Ovary (tissue), 9 donors: ENCODE results near the gene REV3L. TPM values are rescaled to one million over a fixed set of nuclear protein-coding genes. Genes with fewer than 3 reads are reported as not detected.

Experiments
- DNase-seq, 5 donors: peaks; one replicate each; pipeline ENCODE4 v3.0.0-alpha.2; 2019 to 2020
- H3K27ac ChIP-seq, 2 donors: fragments of 200-600 bp; one replicate each; pipeline versions ENCODE4 v1.5.1 to v1.8.0; 2019 to 2022
- H3K27me3 ChIP-seq: fragments of 200-600 bp; one replicate; pipeline ENCODE4 v1.8.0; 2022
- H3K36me3 ChIP-seq: fragments of 200-600 bp; sonication (generic); one replicate; pipeline ENCODE4 v1.5.1; 2019
- H3K4me1 ChIP-seq: one replicate; pipeline ENCODE4 v1.8.1; 2013; ENCODE audit warnings: mild to moderate bottlenecking, moderate library complexity; ENCODE audit not compliant: insufficient read depth
- H3K4me3 ChIP-seq: fragments of 200-600 bp; sonication (generic); one replicate; pipeline ENCODE4 v1.5.1; 2017
- H3K9me3 ChIP-seq, 2 donors: fragments of 200-600 bp in 1 of 2; sonication (generic) in 1 of 2; one replicate each; pipeline versions ENCODE4 v1.5.1 to v1.8.1; 2013 to 2019; ENCODE audit warnings: mild to moderate bottlenecking in 1 of 2, moderate library complexity in 1 of 2
- CTCF ChIP-seq, 3 donors: fragments of 450-650 bp in 2 of 3; fragments of 200-600 bp in 1 of 3; IDR thresholded peaks; one replicate each; pipeline versions ENCODE4 v1.5.1 to v1.8.0; 2016 to 2022; ENCODE audit warnings: antibody characterized with exemption in 3 of 3, mild to moderate bottlenecking in 1 of 3
- EP300 ChIP-seq: sonication (generic); formaldehyde crosslinking; IDR thresholded peaks from one replicate; pipeline ENCODE4 v1.6.1; 2017; ENCODE audit warnings: antibody characterized with exemption
- POLR2A ChIP-seq: fragments of 450-650 bp; IDR thresholded peaks from one replicate; pipeline ENCODE4 v1.6.1; 2017; ENCODE audit warnings: antibody characterized with exemption, mild to moderate bottlenecking, moderate library complexity
- WGBS, 3 donors: extraction: QIAGEN DNeasy Blood & Tissue Kit in 1 of 3; methylation state at CpG; one replicate each; pipeline versions ENCODE4 v1.1.5 to v1.1.7; 2013 to 2017; 5-methylcytosine and 5-hydroxymethylcytosine counted together
- intact Hi-C, 4 donors: fragments of 100-400 bp; cut with DNase I; formaldehyde crosslinking; loops; one replicate each; pipeline versions ENCODE4 v1.11.0 to v1.15.1; 2022 to 2023
- polyA plus RNA-seq, 2 donors: library from polyadenylated mRNA; stranded (reverse); fragments of 200-250 nt in 1 of 2; fragments of 350-450 nt in 1 of 2; fragmentation: Illumina TruSeq in 1 of 2; extraction: RNeasy Lipid Tissue Mini Kit (QIAGEN cat#74804) in 1 of 2; gene quantifications; one replicate each; pipeline ENCODE4 v1.2.3, GENCODE V29; 2013 to 2014
- total RNA-seq, 7 donors: library from RNA; depleted of rRNA in 2 of 7; stranded (reverse); fragments of >200 nt in 2 of 7; fragmentation: NEBNext Ultra II Directional in 3 of 7; extraction: Animal tissue kit (Norgen Biotek cat#: 25700) in 3 of 7; gene quantifications; one replicate each; pipeline versions ENCODE4 v1.1.0 to v1.2.4, GENCODE V29; 2016 to 2023
- donor health status: DM: no; HTN: no; CAD: no; lungs with moderate emphysema.
- donor health status: DM: no; HTN: no; CAD: no.
- donor health status: Bipolar disorder and iron deficiency.
- donor health status: DM: yes; HTN: yes; CAD: no.
- donor health status: DM: no; HTN: no; CAD: no.
- donor health status: DM: yes; HTN: yes; CAD: no.

The REV3L gene
- total and polyA plus RNA-seq, 9 donors: 8.5 to 55.2 (median 31.0) TPM

- Histone ChIP-seq H3K27ac (no peak overlapping the region), H3K4me1 (peaks cover 4% of the 10 kb centered on the region)
- no peak for TF ChIP-seq EP300
- no peak for TF ChIP-seq CTCF (IDR thresholded peaks at IDR 0.05)
- no peak for TF ChIP-seq POLR2A
Observed at GRCh38 chr6:111416529-111416928, 66.5 kb downstream of the REV3L start.

GRCh38 chr6:111414373-111414772 lies 68.6 kb downstream of the REV3L start:
- Histone ChIP-seq H3K4me3 (no peak overlapping the region), H3K36me3 (no peaks in the 10 kb centered on the region)
- WGBS, 3 donors: 98 to 100% (median 98%) methylated on average over 1 of the region's 1 CpG

More at GRCh38 chr6:111416529-111416928, 66.5 kb downstream of the REV3L start:
- no peaks in the 10 kb centered on the region for H3K9me3 ChIP-seq
- no peak overlapping the region for H3K4me3 ChIP-seq
- DNase-seq: no peak
- no peaks in the 10 kb centered on the region for H3K36me3 ChIP-seq
- H3K27me3 ChIP-seq: no peaks in the 10 kb centered on the region
- intact Hi-C loops: no loop called here

GRCh38 chr6:111411978-111412566 lies 70.9 kb downstream of the REV3L start:
- TF ChIP-seq POLR2A (no peak), EP300 (no peak), CTCF (IDR thresholded peaks at IDR 0.05) (no peak)
- no peak for DNase-seq
- 85 to 88% (median 85%) methylated on average over 4 of the region's 4 CpGs for WGBS, 3 donors
- Histone ChIP-seq H3K27ac (no peak overlapping the region), H3K4me3 (no peak overlapping the region), H3K4me1 (peaks cover 3% of the 10 kb centered on the region), H3K9me3 (no peaks in the 10 kb centered on the region), H3K27me3 (no peaks in the 10 kb centered on the region), H3K36me3 (no peaks in the 10 kb centered on the region)
- intact Hi-C loops: no loop called here

More at GRCh38 chr6:111414373-111414772, 68.6 kb downstream of the REV3L start:
- TF ChIP-seq EP300 (no peak), POLR2A (no peak)
- H3K27me3 ChIP-seq: no peaks in the 10 kb centered on the region
- intact Hi-C loops: no loop called here
- peaks cover 6% of the 10 kb centered on the region for H3K4me1 ChIP-seq
- DNase-seq: no peak
- H3K9me3 ChIP-seq: no peaks in the 10 kb centered on the region
- no peak overlapping the region for H3K27ac ChIP-seq

GRCh38 chr6:111411046-111411445 lies 72.0 kb downstream of the REV3L start:
- Histone ChIP-seq H3K27ac (no peak overlapping the region), H3K27me3 (no peaks in the 10 kb centered on the region), H3K4me3 (no peak overlapping the region), H3K9me3 (no peaks in the 10 kb centered on the region), H3K36me3 (no peaks in the 10 kb centered on the region), H3K4me1 (peaks cover 1% of the 10 kb centered on the region)
- intact Hi-C loops: no loop called here
- no peak for TF ChIP-seq POLR2A
- TF ChIP-seq EP300: no peak
- no peak for TF ChIP-seq CTCF (IDR thresholded peaks at IDR 0.05)
- WGBS, 3 donors: 90 to 95% (median 94%) methylated on average over 4 of the region's 4 CpGs
- DNase-seq: no peak

- peaks cover 1% of the 10 kb centered on the region for H3K4me1 ChIP-seq
- no peak for DNase-seq
- H3K27ac ChIP-seq: no peak overlapping the region
- no peaks in the 10 kb centered on the region for H3K9me3 ChIP-seq
- TF ChIP-seq POLR2A (no peak), CTCF (IDR thresholded peaks at IDR 0.05) (no peak), EP300 (no peak)
- H3K27me3 ChIP-seq: no peaks in the 10 kb centered on the region
- intact Hi-C loops: no loop called here
- H3K4me3 ChIP-seq: no peak overlapping the region
- 83 to 90% (median 89%) methylated on average over 3 of the region's 3 CpGs for WGBS, 3 donors
- H3K36me3 ChIP-seq: no peaks in the 10 kb centered on the region
Observed at GRCh38 chr6:111410371-111410770, 72.6 kb downstream of the REV3L start.
